PC-3 (cell line): ENCODE measurements around the gene ETHE1. TPM values are rescaled to one million over a fixed set of nuclear protein-coding genes. Genes with fewer than 3 reads are reported as not detected.

Experiments used
- ATAC-seq: fragments of 200-7000 bp; cut with Tn5 transposase; 2 replicates; pipeline ENCODE4 v1.9.1; 2020; ENCODE audit warnings: mild to moderate bottlenecking, moderate library complexity
- BruUV-seq: library from RNA; stranded (reverse); fragments of 400-500 nt; replicated peaks from 2 replicates; lab custom pipeline; 2021; lab: Mats Ljungman, UMichigan
- CTCF ChIA-PET: fragments of 300-600 bp; sonication (Branson Sonifier 250); formaldehyde crosslinking; loops from one replicate; lab custom pipeline; 2022; ENCODE audit warnings: antibody characterized with exemption; lab: Charles Lee
- POLR2A ChIA-PET: fragments of 300-600 bp; sonication (Branson Sonifier 250); formaldehyde crosslinking; loops from one replicate; lab custom pipeline; 2022; ENCODE audit warnings: antibody characterized with exemption; ENCODE audit not compliant: unreplicated experiment; lab: Charles Lee
- DNase-seq: peaks from one replicate; pipeline ENCODE4 v3.0.0-alpha.2; 2015
- H2AFZ ChIP-seq: fragments of 300-600 bp; sonication (generic); 2 replicates; pipeline ENCODE4 v1.6.0; 2016; ENCODE audit warnings: antibody characterized with exemption, low read length
- H3F3A ChIP-seq: fragments of 300-600 bp; sonication (generic); one replicate; pipeline ENCODE4 v1.6.0; 2017; ENCODE audit warnings: antibody characterized with exemption, low read length, control low read depth, mild to moderate bottlenecking; ENCODE audit not compliant: unreplicated experiment
- H3K27ac ChIP-seq: fragments of 300-600 bp; sonication (generic); 2 replicates; pipeline ENCODE4 v1.5.1; 2016; ENCODE audit warnings: mild to moderate bottlenecking, low read length
- H3K27me3 ChIP-seq: fragments of 300-600 bp; sonication (generic); 2 replicates; pipeline ENCODE4 v1.6.1; 2016; ENCODE audit warnings: low read length, mixed read lengths
- H3K36me3 ChIP-seq: fragments of 300-600 bp; sonication (generic); 2 replicates; pipeline ENCODE4 v1.6.1; 2016; ENCODE audit warnings: low read depth, mixed run types, low read length, mixed read lengths
- H3K4me1 ChIP-seq: fragments of 300-600 bp; sonication (generic); 2 replicates; pipeline ENCODE4 v1.5.1; 2016; ENCODE audit warnings: low read length; ENCODE audit not compliant: insufficient read depth
- H3K4me2 ChIP-seq: fragments of 300-600 bp; sonication (generic); 2 replicates; pipeline ENCODE4 v1.6.0; 2016; ENCODE audit warnings: low read length
- H3K4me3 ChIP-seq: fragments of 300-600 bp; sonication (generic); 2 replicates; pipeline ENCODE4 v1.5.1; 2016; ENCODE audit warnings: mild to moderate bottlenecking, low read length, mixed read lengths
- H3K79me2 ChIP-seq: fragments of 300-600 bp; sonication (generic); 2 replicates; pipeline ENCODE4 v1.6.1; 2017; ENCODE audit warnings: low read length, mixed read lengths
- H3K9ac ChIP-seq: fragments of 300-600 bp; sonication (generic); 2 replicates; pipeline ENCODE4 v1.6.0; 2016; ENCODE audit warnings: mild to moderate bottlenecking, low read length
- H3K9me2 ChIP-seq: fragments of 300-600 bp; sonication (generic); replicated peaks from 2 replicates; pipeline ENCODE4 v1.6.1; 2016; ENCODE audit warnings: mixed run types, low read length, mixed read lengths
- H3K9me3 ChIP-seq: fragments of 300-600 bp; sonication (generic); 2 replicates; pipeline ENCODE4 v1.6.1; 2016; ENCODE audit warnings: low read length, mixed read lengths
- H4K20me1 ChIP-seq: fragments of 300-600 bp; sonication (generic); 2 replicates; pipeline ENCODE4 v1.6.1; 2016; ENCODE audit warnings: low read length, mixed read lengths
- CTCF ChIP-seq: fragments of 300-600 bp; sonication (generic); conservative IDR thresholded peaks from 2 replicates; pipeline ENCODE4 v1.5.1; 2017; ENCODE audit warnings: antibody characterized with exemption, low read depth, mild to moderate bottlenecking, low read length
- EZH2 ChIP-seq: fragments of 300-600 bp; sonication (generic); IDR thresholded peaks from one replicate; pipeline ENCODE4 v1.6.1; 2017; ENCODE audit warnings: antibody characterized with exemption, mild to moderate bottlenecking, low read length; ENCODE audit not compliant: unreplicated experiment
- EZH2phosphoT487 ChIP-seq: fragments of 300-600 bp; sonication (generic); IDR thresholded peaks from 2 replicates; pipeline ENCODE4 v1.6.1; 2018; ENCODE audit warnings: mild to moderate bottlenecking, antibody characterized with exemption, low read length, borderline replicate concordance
- intact Hi-C: fragments of 100-400 bp; cut with micrococcal nuclease; formaldehyde crosslinking; loops from 2 replicates; pipeline ENCODE4 v1.9.0; 2023
- total RNA-seq: library from RNA; depleted of rRNA; stranded (reverse); fragments of >200 nt; gene quantifications from 2 replicates; pipeline ENCODE4 v1.2.3, GENCODE V29; 2014

The ETHE1 gene
- total RNA-seq, 1 experiment from 2014 or later, result 34.2 TPM

DNA sequence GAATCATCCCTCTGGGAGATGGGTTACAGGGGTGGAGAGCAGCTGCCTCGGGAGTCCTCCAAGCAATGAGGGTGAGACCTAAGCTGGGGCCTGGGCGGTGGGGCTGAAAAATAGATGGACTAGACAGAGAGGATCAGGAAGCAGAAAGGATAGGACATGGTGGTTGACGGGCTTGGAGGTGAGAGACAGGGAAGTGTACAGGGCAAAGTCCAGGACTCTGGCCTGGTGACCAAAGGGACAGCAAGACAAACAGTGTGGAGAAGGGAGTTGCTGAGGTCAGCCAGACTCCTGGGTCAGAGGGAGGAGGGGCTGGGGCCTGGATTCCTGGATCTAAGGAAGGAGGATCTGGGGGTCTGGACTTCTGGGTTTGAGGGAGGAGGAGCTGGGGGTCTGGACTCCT lies 28.0 kb downstream of the ETHE1 start:
- Histone ChIP-seq H3K36me3 (no peaks in the 10 kb centered on the region), H3K27ac (no peak overlapping the region), H3K4me2 (no peak overlapping the region), H3K79me2 (no peaks in the 10 kb centered on the region), H2AFZ (no peak overlapping the region), H3K9me2 (no peaks in the 10 kb centered on the region), H3K4me1 (0 out of 2 replicates have a peak, but pooled peaks cover 6% of the 10 kb centered on the region), H3F3A (no peaks in the 10 kb centered on the region), H3K9me3 (no peaks in the 10 kb centered on the region), H3K27me3 (no peaks in the 10 kb centered on the region), H3K9ac (no peak overlapping the region), H3K4me3 (no peak overlapping the region), H4K20me1 (no peaks in the 10 kb centered on the region)
- DNase-seq (no peak), ATAC-seq (no peak)
- TF ChIP-seq CTCF, result no peak
- no peak for TF ChIP-seq EZH2
- no peak for TF ChIP-seq EZH2phosphoT487
- ChIA-PET CTCF (no interaction called here), POLR2A (no interaction called here)
- no TSS peak for BruUV-seq
- intact Hi-C loops, result no loop called here

DNA sequence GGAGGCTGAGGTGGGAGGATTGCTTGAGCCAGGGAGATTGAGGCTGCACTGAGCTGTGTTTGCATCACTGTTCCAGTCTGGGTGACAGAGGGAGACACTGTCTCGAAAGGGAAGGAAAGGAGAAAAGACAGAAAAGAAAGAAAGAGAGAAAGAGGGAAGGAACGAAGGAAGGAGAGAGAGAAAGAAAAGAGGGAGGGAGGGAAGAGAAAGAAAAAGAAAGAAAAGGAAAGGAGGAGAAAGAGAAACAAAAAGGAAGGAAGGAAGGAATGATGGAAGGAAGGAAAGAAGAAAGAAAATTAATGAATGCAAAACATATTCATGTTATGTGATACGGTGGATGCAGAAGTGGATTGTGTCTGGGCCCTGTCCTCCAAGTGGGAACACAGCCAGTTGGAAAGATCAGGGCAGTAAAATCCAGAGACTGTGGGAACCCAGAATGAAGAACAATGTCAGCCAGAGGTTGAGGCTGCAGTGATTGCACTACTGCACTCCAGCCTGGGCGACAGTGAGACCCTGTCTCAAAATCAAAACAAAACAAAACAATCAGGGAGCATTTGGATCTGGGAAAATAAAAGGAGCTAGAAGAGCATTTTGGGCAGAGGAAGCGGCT lies 28.7 kb downstream of the ETHE1 start:
- no peaks in the 10 kb centered on the region for H3F3A ChIP-seq
- no peak overlapping the region for H3K9ac ChIP-seq
- ATAC-seq (no peak), DNase-seq (no peak)
- TF ChIP-seq CTCF, result no peak
- no peak for TF ChIP-seq EZH2
- no peak for TF ChIP-seq EZH2phosphoT487
- intact Hi-C loops, result no loop called here
- H4K20me1 ChIP-seq, result no peaks in the 10 kb centered on the region
- no peaks in the 10 kb centered on the region for H3K79me2 ChIP-seq
- H3K27ac ChIP-seq, result no peak overlapping the region
- CTCF ChIA-PET, result no interaction called here
- H3K27me3 ChIP-seq, result no peaks in the 10 kb centered on the region
- 0 out of 2 replicates have a peak, but pooled peaks cover 6% of the 10 kb centered on the region for H3K4me1 ChIP-seq
- H3K9me2 ChIP-seq, result no peaks in the 10 kb centered on the region
- no peak overlapping the region for H3K4me3 ChIP-seq
- no peaks in the 10 kb centered on the region for H3K36me3 ChIP-seq
- POLR2A ChIA-PET, result no interaction called here
- BruUV-seq, result no TSS peak
- no peak overlapping the region for H2AFZ ChIP-seq
- H3K4me2 ChIP-seq, result no peak overlapping the region
- H3K9me3 ChIP-seq, result no peaks in the 10 kb centered on the region

- no peaks in the 10 kb centered on the region for H3F3A ChIP-seq
- no peaks in the 10 kb centered on the region for H4K20me1 ChIP-seq
- no peak overlapping the region for H3K4me2 ChIP-seq
- ATAC-seq (no peak), DNase-seq (no peak)
- no peaks in the 10 kb centered on the region for H3K4me1 ChIP-seq
- POLR2A ChIA-PET, result no interaction called here
- no peaks in the 10 kb centered on the region for H3K27me3 ChIP-seq
- H3K36me3 ChIP-seq, result no peaks in the 10 kb centered on the region
- intact Hi-C loops, result no loop called here
- BruUV-seq, result no TSS peak
- H3K9me3 ChIP-seq, result no peaks in the 10 kb centered on the region
- H3K27ac ChIP-seq, result no peak overlapping the region
- CTCF ChIA-PET, result no interaction called here
- no peak overlapping the region for H3K9ac ChIP-seq
- H2AFZ ChIP-seq, result no peak overlapping the region
- H3K4me3 ChIP-seq, result no peak overlapping the region
- no peaks in the 10 kb centered on the region for H3K9me2 ChIP-seq
- no peaks in the 10 kb centered on the region for H3K79me2 ChIP-seq
- TF ChIP-seq EZH2, result no peak
- no peak for TF ChIP-seq CTCF
- no peak for TF ChIP-seq EZH2phosphoT487
These were observed 30.0 kb downstream of the ETHE1 start for GRCh38 chr19:43496960-43497359.
